C4-2B (cell line): ENCODE measurements around the gene FAM222B.

Source experiments
- CTCF ChIP-seq: fragments of 450-650 bp; conservative IDR thresholded peaks from 2 replicates; pipeline ENCODE4 v1.5.1; 2017; ENCODE audit warnings: mild to moderate bottlenecking
- ZFX ChIP-seq: fragments of 450-650 bp; IDR thresholded peaks from 2 replicates; pipeline ENCODE4 v1.6.1; 2017

DNA sequence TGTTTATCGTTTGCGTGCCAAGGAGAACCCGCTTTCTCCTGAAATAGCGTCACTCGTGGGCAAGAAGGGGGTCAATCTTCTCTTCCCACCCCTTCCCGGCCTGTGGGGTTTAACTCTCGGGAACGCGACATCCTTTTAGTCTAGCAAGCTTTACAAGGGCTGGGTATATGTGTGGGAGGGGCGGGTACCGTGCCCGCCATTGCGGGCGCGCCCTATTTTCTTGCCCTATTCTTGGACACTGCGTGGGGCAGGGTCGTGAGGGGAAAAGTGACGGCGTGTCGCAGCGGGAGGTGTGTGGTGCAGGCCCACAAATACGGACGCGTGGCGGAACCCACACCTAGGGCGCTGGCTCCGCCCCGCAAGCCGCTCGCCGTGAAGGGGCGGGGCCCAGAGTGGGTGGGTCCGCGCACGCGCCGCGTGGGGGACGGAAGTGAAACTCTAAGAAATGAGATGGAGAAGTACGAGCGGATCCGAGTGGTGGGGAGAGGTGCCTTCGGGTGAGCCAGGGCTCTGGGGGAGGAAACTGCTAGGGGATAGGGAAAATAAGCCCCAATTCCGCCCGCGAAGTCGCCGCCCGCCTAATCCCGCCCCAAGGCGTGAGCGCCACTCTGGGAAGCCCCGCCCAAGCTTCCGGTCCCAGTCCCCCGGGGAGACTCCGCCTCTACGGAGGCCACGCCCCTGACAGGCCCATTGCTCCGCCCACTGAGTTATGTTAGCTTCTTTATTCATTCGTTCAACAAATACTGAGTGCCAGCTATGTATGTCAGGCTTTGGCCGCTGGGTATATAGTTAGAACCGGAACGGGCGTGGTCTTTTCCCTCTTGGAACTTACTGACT, 114.0 kb downstream of the FAM222B start, which contains the start of gene NEK8:
- TF ChIP-seq CTCF (no peak), ZFX (no peak)
